HS-27A (cell line): ENCODE data around the gene BMP2K.

ENCODE experiments used
- DNase-seq: peaks from one replicate; pipeline ENCODE4 v3.0.0-alpha.2; 2012; ENCODE audit warnings: low read depth, missing footprints

The BMP2K gene

DNA sequence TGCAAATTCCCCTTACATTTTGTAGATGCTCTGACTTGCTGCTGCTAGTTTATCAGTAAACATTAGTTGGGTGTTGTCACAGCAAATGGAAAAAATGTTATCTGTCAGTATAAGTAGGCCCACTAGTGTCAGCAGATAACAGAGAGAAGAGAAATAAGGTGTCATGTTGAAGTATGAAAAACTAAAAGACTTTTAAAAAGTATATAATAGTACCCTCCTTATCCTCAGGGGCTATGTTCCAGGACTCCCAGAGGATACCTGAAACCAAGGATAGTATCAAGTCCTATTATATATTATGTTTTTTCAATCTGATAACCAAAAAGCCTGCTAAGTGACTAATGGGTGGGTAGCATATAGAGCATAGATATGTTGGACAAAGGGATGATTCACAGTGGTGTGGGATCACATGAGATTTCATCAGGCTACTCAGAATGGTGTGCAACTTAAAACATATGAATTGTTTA, 11.6 kb upstream of the BMP2K start:
- no peak for DNase-seq

DNA sequence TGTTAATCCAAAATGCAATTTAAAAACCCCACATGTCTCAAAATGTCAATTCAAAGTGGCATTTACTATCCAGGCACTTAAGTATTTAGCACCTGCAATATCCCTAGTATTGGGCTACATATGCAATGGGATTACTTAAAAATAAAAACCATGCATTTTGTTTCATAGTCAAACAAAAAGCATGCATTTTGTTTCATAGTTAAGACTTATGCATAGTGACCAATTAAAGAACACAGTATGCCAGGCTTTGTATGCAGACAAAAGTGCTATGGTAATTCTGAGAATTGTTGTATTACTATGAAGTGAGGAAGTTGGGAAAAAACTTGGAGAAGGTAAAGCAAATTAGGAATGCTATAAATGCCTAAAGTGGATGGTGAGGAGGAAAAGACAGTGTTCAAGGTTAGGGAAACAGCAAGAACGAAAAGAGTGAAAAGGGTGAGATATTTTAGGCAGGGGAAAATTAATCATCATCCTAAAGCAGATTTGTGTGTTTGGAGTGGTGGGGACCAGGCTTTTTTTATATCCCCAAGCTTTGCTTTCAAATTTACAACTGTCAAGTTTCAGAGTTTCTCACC, 10.6 kb upstream of the BMP2K start:
- no peak for DNase-seq

DNA sequence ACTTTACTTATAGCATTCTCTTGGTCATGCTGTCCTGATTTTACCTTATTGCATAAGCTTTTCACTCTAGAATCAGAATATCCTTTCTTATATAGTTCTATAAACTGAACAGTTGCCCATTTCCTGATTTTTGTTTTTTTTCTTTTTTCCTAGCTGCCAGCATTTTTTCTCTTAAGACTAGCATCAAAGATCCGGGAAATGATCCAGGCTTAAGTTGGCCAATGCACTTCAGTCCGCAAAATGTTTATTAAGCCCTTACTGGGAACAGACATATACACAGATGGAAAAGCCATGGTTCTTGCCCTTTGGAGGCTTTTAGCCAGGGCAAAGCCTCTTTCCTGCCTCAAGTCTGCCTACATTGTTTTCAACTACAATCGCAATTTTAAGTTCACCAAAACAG, 10.1 kb upstream of the BMP2K start:
- DNase-seq = no peak

DNA sequence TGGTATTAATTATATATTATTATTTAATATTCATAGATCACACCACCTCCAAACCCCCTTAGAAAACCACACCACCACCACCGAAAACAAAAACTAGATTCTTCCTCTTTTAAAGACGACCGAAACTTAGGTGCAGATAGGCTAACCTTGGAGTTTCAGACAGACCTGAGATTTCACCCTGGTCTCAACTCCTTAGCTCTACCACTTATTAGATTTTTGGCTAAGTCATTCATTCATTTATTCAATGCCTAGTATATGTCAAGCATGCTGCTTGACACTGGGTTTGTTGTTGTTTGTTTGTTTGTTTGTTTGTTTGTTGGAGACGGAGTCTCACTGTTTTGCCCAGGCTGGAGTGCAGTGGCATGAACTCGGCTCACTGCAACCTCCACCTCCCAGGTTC, 9.5 kb upstream of the BMP2K start:
- DNase-seq = no peak

DNA sequence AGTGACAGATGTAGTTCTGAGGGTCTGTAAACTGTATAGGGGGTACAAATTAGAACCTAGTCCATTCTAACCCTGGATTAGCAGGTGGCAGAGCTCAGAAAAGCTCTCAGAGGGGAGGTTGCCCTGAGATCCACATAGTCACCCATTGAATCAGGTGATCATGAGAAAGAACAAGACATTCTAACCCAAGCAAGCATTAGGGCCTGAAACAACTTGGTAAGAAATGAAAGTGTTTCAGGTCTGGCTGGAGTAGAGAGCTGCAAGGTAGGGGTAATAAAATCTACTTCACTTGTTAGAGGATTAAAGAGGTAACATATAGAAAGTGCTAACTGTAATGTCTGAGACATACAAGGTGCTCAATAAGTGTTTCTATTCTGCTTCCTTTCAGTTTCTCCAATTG, 8.8 kb upstream of the BMP2K start:
- no peak for DNase-seq

DNA sequence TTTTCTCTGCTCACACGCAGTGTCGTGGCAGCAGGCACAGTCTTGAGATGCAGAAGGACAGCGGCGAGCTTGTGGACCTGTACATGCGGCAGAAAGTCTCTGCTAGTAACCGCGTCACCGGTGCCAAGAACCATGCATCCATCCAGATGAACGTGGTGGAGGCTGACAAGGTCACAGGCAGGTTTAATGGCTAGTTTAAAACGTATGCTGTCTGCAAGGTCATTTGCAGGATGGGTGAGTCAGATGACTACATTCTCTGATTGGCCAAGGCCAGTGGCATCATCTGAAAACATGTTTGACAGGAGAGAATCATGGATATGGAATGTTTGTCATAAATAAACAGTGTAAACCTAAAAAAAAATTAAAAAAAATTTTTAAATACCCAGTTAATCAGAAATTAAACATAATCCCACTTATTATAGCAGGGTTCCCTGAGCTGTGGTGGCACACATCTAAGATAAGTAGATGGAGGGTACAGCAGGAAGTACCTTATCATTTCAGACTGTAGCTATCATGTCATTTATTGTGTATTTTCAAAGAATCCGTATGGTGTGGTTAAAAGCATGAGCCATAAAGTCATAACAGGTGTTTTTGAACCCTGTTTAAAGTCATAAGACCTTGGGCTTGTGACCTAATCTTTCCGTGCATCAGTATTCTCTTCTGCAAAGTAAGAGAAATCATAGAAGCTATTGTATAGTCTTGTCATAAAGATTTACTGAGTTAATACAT, 7.5 kb upstream of the BMP2K start:
- DNase-seq = no peak

DNA sequence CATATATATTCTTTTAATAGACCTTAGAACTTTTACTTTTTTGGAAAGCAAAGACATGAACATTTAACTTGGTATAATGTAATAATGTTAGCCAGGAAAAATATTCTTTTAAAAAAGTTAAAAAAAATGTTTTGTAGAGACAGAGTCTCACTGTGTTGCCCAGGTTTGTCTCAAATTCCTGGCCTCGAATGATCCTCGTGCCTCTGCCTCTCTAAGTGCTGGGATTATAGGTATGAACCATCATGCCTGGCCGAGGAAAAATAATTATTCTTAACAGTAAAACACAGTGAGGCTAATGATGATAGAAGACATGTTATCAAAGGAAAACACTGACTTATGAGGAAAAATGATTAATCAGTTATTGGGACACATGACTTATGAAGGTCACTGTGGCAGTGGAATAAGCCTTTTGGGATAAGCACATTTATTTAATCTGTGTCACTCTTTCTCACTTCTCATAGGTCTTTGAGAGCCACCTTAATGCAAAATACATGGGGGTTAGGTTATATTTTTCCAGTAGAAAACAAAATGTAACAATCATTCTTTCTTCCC, 6.0 kb upstream of the BMP2K start:
- DNase-seq = no peak

DNA sequence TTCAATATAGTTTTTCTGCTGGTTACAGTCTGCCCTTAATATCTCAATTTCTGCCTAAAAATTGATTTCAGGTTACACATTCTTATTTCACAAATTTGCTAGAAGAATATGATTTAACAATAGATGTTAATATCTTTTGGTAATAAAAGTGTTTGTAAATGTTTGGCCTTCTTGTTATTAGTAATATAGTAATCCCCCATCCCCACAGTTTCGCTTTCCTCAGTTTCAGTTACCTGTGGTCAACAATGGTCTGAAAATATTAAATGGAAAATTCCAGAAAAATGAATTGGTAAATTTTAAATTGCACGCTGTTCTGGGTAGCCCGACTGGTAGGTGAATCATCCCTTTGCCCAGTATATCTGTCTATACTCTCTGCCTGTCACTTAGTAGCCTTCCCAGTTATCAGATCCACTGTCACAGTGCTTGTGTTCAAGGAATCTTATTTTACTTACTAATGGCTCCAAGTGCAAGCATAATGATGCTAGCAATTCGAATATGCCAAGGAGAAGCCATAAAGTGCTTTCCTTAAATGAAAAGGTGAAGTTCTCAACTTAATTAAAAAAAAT, 3.5 kb upstream of the BMP2K start:
- no peak for DNase-seq

DNA sequence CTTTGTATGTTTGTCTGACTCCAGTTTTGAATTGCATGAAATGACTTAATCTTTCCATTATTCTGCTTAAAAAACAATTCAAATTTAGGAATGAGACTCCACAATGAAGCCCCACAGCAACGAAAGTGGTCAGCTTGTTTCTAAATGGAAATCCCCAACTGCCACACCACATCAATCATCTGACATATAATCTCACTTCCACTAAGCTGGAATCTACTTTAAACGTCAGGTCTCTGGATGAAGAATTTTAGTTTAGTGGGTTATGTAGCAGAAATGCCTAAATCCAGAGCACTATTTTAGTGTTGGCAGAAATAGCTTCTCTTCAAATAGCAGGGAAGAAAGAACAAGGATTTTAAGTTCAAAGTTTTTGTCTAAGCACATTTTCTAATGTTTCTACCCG, 1.7 kb upstream of the BMP2K start:
- no peak for DNase-seq

DNA sequence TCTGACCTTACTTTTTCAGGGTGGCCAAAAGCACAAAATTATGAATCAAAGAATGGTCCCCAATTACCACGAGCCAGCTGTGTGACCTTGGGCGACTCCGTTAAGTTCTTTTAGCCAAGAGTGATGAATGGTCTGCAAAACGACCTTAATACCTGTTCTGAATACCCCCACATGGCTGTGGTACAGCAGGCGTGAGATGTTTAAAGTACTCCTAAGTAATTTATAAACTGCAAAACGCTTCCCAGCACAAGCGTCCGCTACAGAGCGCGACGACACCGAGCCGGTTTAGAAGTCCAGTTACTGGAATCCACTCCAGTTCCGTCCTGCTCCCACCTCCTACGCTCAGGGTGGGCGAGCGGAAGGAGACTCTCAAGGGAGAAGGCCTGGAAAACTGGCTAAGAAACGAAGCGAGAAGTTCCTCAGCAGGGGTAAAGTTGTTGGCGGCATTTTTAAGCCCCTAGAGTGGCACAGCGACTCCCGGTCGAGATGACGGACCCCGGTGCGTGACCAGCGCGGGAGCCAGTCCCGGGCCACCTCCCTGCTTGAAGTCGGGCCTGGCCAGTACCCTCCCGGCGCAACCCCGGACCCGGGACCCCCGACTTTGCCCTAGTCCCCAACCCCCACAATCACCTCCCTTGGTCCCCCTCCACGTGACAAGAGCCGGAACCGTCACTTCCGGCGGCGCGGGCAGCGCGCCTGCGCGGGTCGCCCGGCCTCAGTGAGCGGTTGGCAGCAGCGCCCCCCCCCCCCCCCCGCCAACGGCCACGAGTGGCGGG, 659 bp upstream of the BMP2K start:
- DNase-seq = peak; percentile 60

DNA sequence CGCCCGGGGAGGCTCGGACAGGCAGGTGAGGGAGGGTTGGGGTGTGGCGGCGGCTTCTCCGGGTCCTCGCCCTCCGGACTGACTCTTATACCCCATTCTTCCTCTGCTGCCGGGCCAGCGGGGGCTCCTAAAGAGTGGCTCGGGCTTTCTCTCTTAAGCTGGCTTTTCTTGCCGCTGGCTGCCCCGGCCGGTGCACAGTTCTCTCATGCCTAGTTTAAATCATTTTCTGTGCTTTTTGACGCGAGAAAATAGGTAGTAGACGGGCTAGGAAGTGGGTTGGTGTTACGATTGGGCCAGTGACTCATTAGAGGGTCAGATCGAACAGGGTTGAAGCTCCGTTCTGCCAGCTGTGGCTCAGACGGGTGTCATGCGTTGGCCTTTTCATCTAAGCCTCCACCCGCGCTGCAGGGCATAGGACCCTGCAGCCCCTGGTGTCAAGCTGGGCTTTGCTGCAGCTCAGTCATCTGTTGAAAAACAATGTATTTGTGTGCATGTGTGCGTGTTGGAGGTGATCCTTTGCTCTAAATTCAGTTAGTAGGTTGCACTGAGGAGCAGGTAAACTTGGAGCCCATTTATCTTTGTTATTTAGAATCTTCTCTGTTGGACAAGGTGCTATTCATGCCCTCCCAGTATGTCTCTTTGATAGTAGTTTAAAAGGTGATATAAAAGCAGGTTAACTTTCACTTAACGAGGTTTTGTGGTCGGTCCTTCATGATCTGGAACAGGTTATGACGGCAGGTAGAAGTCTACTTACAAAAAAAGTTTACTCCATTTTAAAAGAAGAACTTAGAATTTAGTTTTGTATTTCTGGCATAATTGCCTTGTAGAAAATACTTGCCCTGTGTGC, 802 bp downstream of the BMP2K start:
- DNase-seq = peak; percentile 55

DNA sequence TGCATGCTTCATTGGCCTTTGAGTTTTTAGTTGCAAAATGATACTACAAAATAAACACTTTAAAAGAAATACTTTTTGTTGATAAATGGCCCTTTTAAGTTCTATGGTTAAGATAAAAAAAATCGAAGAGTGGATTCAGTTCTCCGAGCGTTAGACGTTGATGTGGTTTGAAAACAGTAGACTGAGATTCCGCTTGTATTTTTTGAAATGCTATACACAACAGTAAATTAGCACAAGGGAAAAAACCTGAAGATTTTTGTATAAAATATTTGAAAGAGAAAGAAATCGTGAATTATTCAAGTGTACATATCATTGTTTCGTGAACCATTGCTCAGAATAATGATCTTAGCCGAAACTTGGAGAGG, 1.4 kb downstream of the BMP2K start:
- DNase-seq = no peak

DNA sequence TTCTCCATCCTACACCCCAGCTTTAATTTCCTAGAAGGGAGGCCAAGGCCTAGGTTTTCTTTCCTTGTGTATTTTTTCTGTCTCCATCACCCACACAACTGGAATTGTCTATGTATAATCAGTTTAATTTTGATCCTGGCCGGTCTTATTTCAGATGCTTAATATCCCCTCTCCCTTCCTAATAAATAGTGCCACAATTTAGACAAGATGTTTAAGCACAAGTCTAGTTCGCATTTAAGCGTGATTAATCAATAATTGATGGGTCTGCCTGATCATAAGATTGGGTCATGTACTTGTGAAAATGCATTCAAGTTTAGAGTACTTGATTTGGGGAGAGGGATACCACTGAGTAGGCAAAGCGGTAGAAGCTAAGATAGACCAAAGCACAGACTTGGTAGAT, 2.4 kb downstream of the BMP2K start:
- no peak for DNase-seq

DNA sequence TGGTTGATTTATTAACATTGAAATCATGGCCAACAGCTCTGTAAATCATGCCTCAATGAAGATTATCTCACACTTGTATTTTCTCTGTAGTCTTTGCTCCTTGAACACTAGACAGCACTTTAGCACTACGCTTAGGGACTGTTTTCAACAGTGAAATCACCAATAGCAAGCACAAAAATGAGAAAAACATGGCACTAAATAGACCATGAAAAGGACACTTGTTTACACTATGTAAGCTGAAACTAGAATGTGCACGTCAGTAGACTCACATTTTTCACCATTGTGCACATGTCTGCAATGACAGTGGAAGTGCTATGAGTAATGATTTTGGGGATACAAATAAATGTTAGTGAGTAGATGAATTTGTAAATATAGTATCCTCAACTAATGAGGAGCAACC, 3.1 kb downstream of the BMP2K start:
- DNase-seq = no peak

DNA sequence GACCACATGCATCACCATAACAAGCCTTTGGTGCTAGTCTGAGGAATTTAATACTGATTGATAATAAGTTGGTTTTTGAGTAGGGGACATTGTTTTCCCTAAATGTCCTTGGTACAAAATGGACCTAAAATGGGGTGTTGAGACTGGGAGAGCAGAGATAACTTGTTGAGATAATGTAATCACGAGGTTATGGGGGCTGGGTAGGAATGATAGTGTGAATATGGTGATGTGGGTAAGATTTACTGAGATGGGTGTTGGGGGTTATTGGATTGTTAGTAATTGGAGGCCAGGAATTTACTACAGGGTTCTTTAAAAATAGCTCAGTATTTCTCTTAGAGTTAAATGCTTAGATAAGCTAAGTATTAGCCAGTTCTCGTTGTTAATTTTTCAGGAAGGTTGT, 3.9 kb downstream of the BMP2K start:
- no peak for DNase-seq

DNA sequence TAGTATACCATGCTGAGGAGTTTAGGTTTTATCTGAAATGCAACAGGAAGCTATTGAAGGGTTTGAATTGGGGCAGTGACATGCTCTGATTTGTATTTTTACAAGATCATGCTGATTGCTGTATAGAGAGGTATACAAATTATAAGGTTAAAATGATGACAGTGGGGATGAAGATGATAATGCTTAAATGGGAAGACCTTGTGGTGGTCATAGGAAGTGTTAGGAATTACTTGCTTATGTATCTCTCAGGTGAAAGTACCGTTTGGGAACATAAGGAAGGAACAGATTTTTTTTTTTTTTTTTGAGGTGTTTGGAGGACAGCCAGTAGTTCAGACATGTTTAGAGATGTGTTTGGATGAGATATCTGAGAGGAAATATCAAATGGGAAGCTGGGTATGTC, 5.0 kb downstream of the BMP2K start:
- no peak for DNase-seq

DNA sequence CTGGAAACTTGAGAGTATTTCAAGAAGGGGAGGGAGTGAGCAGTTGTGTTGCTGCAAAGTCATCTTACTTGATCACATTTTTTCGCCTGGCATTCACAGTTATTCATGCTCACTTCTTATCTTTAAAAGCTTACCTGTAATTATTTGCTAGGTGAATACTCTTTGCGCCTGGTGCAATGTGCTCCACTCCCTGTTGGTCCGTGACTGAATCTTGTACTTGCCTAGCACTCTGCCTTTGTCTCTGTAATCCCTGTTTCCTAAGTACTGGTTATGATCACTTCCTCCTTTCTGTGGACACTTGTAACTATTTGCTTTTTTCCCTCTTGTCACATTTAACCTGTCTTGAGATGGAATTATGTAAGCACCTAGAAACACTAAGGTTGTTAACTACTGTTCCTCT, 5.8 kb downstream of the BMP2K start:
- no peak for DNase-seq

DNA sequence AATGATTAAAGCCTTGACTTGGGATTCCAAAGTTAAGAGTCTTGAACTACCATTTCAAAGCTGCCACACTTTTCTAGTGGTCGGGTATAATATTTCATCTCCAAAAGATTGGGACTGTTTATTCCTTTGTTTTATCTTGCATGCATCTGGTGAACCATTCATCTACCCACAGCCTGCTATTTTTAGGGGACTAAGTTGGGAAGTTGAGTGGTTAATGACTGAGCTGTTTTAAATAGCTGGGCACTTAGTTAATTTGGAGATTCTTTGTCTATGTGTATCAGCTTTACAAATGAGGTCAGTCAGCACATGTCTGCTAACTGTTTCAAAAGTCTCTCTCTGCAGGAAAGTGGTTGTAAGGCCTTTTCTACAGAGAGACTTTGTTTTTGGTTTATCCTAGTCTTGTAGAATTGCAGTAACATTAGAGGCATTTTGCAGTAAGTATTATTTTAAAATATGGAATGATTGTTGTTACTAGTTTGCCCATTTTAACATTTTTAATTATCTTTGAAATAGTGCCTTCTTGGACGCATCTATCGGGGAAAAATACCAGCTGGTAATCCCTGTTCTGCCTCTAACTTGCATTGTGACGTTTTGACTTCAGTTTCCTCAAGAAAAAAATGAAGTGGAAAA, 8.2 kb downstream of the BMP2K start:
- no peak for DNase-seq

DNA sequence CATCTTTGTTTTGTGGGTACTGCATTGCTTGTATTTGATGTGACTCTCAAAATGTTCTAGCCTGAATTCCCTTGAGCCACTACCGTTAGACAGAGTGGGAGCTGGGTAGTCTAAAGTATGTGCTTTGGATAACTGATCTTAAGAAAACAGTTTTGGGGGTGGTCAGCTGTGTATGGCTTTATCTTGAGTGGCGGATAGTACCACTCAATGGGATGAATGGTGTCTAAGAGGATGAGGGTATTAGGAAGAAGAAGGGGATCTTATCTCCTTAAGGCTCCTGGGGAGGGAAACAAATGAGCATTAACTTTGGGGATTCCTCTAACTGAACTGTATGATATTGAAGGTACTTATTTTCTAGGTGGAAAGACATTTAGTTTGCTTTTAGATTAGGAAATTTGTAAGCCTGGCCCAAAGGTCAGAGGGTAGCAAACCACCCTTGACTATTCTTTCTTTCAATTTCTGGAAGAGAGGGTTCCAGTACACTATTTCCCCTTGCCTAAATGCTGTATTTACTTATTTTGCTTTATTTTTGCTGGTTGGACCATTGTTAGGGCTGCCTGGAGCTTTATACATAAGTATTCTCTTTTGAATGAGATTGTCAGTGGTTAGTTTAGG, 11.3 kb downstream of the BMP2K start:
- DNase-seq = no peak

DNA sequence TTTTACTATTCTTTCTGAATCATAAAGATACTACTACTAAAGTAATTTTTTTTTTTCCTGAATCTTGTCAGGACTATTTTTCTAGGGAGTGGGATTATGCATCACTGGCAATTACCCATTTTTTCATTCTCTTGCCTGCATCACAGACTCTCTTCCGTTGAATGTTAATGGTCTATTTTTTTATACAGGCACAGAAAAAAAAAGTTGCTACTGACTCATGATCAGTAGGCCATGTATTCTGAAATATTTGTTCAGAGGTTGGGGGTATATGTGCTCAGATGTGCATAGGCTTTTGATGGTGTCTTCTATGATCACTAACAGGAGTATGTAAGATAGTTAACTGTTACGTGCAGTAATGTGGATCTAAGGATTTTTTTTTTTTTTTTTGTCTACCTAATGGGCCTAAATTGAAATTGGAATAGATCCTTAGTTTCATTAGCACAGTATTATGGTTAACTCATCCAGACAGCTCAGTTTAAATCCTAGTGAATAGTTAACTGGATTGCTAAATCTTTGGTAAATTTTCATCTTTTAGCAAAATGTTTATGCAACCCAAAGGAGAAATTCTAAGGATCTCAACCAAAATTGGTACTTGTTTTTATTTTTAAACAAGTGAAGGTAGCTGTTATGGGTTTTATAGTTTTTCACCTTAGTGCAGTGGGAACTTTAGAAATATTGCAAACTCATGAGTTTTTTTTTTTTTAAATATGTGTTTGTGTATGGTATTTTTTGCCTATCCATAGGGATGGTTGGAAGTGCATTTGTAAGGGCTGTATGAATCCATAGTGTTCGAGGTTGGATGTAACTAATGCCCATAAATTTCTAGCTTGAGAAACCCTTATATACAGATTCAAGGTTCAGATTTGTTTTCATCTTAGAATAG, 12.1 kb downstream of the BMP2K start:
- DNase-seq = no peak
